Lower lobe of right lung (tissue), 2 donors: ENCODE data around the gene SNX14. TPM values are rescaled to one million over a fixed set of nuclear protein-coding genes. Genes with fewer than 3 reads are reported as not detected.

Source experiments
- ATAC-seq, 2 donors: fragments of 200-7000 bp; cut with Tn5 transposase; one replicate each; pipeline ENCODE4 v1.9.1; 2020 to 2022; ENCODE audit warnings: mild to moderate bottlenecking in 2 of 2, moderate library complexity in 2 of 2
- DNase-seq: peaks from one replicate; pipeline ENCODE4 v3.0.0-alpha.2; 2020
- H3K27ac ChIP-seq: fragments of 200-600 bp; one replicate; pipeline ENCODE4 v1.8.0; 2022
- H3K27me3 ChIP-seq: fragments of 200-600 bp; one replicate; pipeline ENCODE4 v1.8.0; 2022; ENCODE audit warnings: low read depth
- H3K36me3 ChIP-seq: fragments of 200-600 bp; one replicate; pipeline ENCODE4 v1.8.0; 2022; ENCODE audit warnings: mild to moderate bottlenecking
- H3K4me1 ChIP-seq: fragments of 200-600 bp; one replicate; pipeline ENCODE4 v1.8.0; 2022
- H3K4me3 ChIP-seq: fragments of 200-600 bp; one replicate; pipeline ENCODE4 v1.8.0; 2022; ENCODE audit warnings: mild to moderate bottlenecking
- H3K9me3 ChIP-seq: fragments of 200-600 bp; one replicate; pipeline ENCODE4 v1.8.0; 2022
- intact Hi-C: fragments of 100-400 bp; cut with DNase I; formaldehyde crosslinking; loops from one replicate; pipeline ENCODE4 v1.11.0; 2022
- total RNA-seq: library from RNA; stranded (reverse); fragmentation: NEBNext Ultra II Directional; extraction: Animal tissue kit (Norgen Biotek cat#: 25700); gene quantifications from one replicate; pipeline ENCODE4 v1.2.1, GENCODE V29; 2021
- TF ChIP-seq, protein P1 (sequence below): fragments of 200-600 bp; IDR thresholded peaks from one replicate; pipeline ENCODE4 v1.8.0; 2022; ENCODE audit warnings: antibody characterized with exemption, mild to moderate bottlenecking
- donor health status: DM: no; HTN: yes; CAD: no; lungs with severe emphysema.

SNX14 gene
- total RNA-seq, 1 donor from 2014 or later = 86.7 TPM

- Histone ChIP-seq H3K27ac (no peak overlapping the region), H3K27me3 (no peaks in the 10 kb centered on the region), H3K4me3 (no peak overlapping the region), H3K36me3 (peaks cover 73% of the 10 kb centered on the region), H3K9me3 (no peaks in the 10 kb centered on the region), H3K4me1 (no peaks in the 10 kb centered on the region)
- DNase-seq = no peak
- TF ChIP-seq, protein P1, sequence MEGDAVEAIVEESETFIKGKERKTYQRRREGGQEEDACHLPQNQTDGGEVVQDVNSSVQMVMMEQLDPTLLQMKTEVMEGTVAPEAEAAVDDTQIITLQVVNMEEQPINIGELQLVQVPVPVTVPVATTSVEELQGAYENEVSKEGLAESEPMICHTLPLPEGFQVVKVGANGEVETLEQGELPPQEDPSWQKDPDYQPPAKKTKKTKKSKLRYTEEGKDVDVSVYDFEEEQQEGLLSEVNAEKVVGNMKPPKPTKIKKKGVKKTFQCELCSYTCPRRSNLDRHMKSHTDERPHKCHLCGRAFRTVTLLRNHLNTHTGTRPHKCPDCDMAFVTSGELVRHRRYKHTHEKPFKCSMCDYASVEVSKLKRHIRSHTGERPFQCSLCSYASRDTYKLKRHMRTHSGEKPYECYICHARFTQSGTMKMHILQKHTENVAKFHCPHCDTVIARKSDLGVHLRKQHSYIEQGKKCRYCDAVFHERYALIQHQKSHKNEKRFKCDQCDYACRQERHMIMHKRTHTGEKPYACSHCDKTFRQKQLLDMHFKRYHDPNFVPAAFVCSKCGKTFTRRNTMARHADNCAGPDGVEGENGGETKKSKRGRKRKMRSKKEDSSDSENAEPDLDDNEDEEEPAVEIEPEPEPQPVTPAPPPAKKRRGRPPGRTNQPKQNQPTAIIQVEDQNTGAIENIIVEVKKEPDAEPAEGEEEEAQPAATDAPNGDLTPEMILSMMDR = no peak
- ATAC-seq = no peak
- intact Hi-C loops = no loop called here
Measured at GRCh38 chr6:85516168-85516567, 77.5 kb downstream of the SNX14 start.

DNA sequence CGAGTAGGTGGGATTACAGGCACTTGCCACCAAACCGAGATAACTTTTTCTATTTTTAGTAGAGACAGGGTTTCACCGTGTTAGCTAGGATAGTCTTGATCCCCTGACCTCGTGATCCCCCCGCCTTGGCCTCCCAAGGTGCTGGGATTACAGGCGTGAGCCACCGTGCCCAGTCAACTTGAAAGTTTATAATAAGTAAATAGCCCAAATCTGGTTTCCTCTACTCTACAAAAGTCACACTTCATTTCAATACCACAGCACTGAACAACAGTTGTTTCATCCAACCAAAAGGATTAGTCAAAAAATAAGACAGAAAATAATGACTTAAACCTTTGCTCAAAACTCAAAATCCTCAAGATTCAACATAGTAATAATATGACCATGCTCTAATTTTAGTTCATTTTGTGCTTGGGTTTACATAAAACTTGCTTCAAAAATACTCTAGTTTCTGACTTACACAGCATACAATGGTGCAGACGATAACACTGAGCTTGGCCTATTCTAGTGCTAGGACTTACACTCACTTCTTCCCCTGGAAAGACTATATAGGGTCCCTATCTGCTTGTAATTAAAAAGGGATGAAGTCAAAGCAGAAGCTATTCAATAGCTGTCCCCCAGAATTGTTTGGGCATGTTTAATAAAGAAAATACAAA, 87.1 kb downstream of the SNX14 start:
- no peak overlapping the region for H3K27ac ChIP-seq
- peaks cover 69% of the 10 kb centered on the region for H3K36me3 ChIP-seq
- no peaks in the 10 kb centered on the region for H3K4me1 ChIP-seq
- H3K9me3 ChIP-seq = no peaks in the 10 kb centered on the region
- H3K27me3 ChIP-seq = no peaks in the 10 kb centered on the region
- intact Hi-C loops = no loop called here
- no peak overlapping the region for H3K4me3 ChIP-seq
- ATAC-seq = no peak
- no peak for DNase-seq
- TF ChIP-seq, protein P1 = no peak

DNA sequence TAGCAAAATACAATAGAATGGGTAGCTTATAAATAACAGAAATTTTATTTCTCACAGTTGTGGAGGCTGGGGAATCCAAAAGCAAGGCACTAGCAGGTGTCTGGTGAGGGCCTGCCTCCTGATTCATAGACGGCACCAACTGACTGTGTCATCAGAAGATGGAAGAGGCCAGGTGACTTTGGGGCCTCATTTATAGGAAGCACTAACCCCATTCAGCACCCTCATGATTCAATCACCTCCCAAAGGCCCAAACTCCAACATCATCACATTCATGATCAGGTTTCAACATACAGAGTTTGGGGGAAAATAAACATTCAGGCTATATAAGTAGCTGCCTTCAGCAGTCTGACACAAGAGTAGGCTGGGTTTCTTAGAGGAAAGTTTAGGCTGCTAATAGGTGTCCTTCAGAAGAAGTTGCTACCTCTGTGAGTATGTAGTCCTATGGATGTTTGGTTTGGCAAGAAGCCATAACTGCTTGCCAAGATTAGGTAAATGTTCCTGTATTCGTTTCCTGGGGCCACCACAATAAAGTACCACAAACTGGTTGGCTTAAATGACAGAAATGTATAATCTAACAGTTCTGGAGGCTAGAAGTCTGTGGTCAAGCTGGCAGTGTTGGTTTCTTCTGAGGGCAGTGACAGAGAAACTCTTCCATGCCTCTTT, 94.9 kb downstream of the SNX14 start:
- peak; percentile 73 to 76 for ATAC-seq
- no peak overlapping the region for H3K4me3 ChIP-seq
- no peak for DNase-seq
- H3K27ac ChIP-seq = no peak overlapping the region
- no peaks in the 10 kb centered on the region for H3K9me3 ChIP-seq
- H3K4me1 ChIP-seq = no peaks in the 10 kb centered on the region
- H3K27me3 ChIP-seq = no peaks in the 10 kb centered on the region
- TF ChIP-seq, protein P1 = no peak
- intact Hi-C loops = no loop called here
- peaks cover 20% of the 10 kb centered on the region for H3K36me3 ChIP-seq

- Histone ChIP-seq H3K9me3 (no peaks in the 10 kb centered on the region), H3K36me3 (peaks cover 5% of the 10 kb centered on the region), H3K4me3 (no peak overlapping the region), H3K4me1 (no peaks in the 10 kb centered on the region), H3K27me3 (no peaks in the 10 kb centered on the region), H3K27ac (no peak overlapping the region)
- TF ChIP-seq, protein P1 = no peak
- DNase-seq (no peak), ATAC-seq (no peak)
- intact Hi-C loops = no loop called here
Measured at GRCh38 chr6:85496856-85497255, 96.8 kb downstream of the SNX14 start.

GRCh38 chr6:85496009-85496579, 97.6 kb downstream of the SNX14 start:
- H3K4me3 ChIP-seq = no peak overlapping the region
- TF ChIP-seq, protein P1 = no peak
- ATAC-seq (no peak), DNase-seq (no peak)
- intact Hi-C loops = no loop called here
- H3K27ac ChIP-seq = no peak overlapping the region
- no peaks in the 10 kb centered on the region for H3K9me3 ChIP-seq
- H3K27me3 ChIP-seq = no peaks in the 10 kb centered on the region
- H3K36me3 ChIP-seq = no peaks in the 10 kb centered on the region
- no peaks in the 10 kb centered on the region for H3K4me1 ChIP-seq
